K562 (cell line): ENCODE measurements around the gene TCF4. TPM values are rescaled to one million over a fixed set of nuclear protein-coding genes. Genes with fewer than 3 reads are reported as not detected.
A peak's percentile ranks its signal among the peaks of the same experiment; 100 is the strongest.

Experiments
- ATF3 ChIP-seq, 2 experiments: fragments of 450-650 bp in 1 of 2; sonication (generic) in 1 of 2; formaldehyde crosslinking in 1 of 2; IDR thresholded peaks in 1 of 2; conservative IDR thresholded peaks in 1 of 2; 2 replicates each; pipeline versions ENCODE4 v1.6.1 to v1.8.1; 2016 to 2023; ENCODE audit warnings: mild to moderate bottlenecking in 2 of 2, moderate library complexity in 2 of 2, inconsistent platforms in 1 of 2, missing genetic modification reagents in 1 of 2
- CBX1 ChIP-seq: sonication (generic); IDR thresholded peaks from 2 replicates; pipeline ENCODE4 v1.6.1; 2016; ENCODE audit warnings: antibody characterized with exemption, low read depth, mild to moderate bottlenecking
- CXXC5 ChIP-seq: fragments of 250-450 bp; sonication (Bioruptor Pico); IDR thresholded peaks from 2 replicates; pipeline ENCODE4 v1.8.0; 2022; ENCODE audit warnings: inconsistent platforms, mild to moderate bottlenecking, moderate library complexity
- EWSR1 ChIP-seq: fragments of 450-650 bp; IDR thresholded peaks from 2 replicates; pipeline ENCODE4 v1.6.1; 2018; ENCODE audit warnings: borderline replicate concordance, mild to moderate bottlenecking, low read depth, moderate library complexity; ENCODE audit not compliant: partially characterized antibody
- FOXA1 ChIP-seq: fragments of 450-650 bp; IDR thresholded peaks from 2 replicates; pipeline ENCODE4 v1.6.1; 2016; ENCODE audit warnings: mild to moderate bottlenecking, borderline replicate concordance
- HCFC1 ChIP-seq: IDR thresholded peaks from 2 replicates; pipeline ENCODE4 v1.6.1; 2012; ENCODE audit warnings: low read depth, low read length, improper control_type of control experiment
- POLR3G ChIP-seq: IDR thresholded peaks from 2 replicates; pipeline ENCODE4 v1.6.1; 2011; ENCODE audit not compliant: insufficient read length, insufficient replicate concordance; ENCODE audit errors: extremely low read depth
- PTRF ChIP-seq: fragments of 450-650 bp; IDR thresholded peaks from 2 replicates; pipeline ENCODE4 v1.6.1; 2016; ENCODE audit warnings: mild to moderate bottlenecking, missing genetic modification characterization, missing compliant biosample characterization
- PTTG1 ChIP-seq: fragments of 450-650 bp; IDR thresholded peaks from 2 replicates; pipeline ENCODE4 v1.6.1; 2016; ENCODE audit warnings: low read depth, mild to moderate bottlenecking, missing genetic modification characterization, missing compliant biosample characterization
- PYGO2 ChIP-seq: fragments of 450-650 bp; IDR thresholded peaks from 2 replicates; pipeline ENCODE4 v1.6.1; 2016; ENCODE audit warnings: mild to moderate bottlenecking, missing genetic modification characterization, moderate library complexity, missing compliant biosample characterization
- RAD51 ChIP-seq: fragments of 450-650 bp; IDR thresholded peaks from 2 replicates; pipeline ENCODE4 v1.7.1; 2016; ENCODE audit warnings: low read depth, mild to moderate bottlenecking, borderline replicate concordance
- U2AF1 ChIP-seq: fragments of 200-400 bp; formaldehyde crosslinking; optimal IDR thresholded peaks from 2 replicates; pipeline ENCODE3; 2017; ENCODE audit warnings: mild to moderate bottlenecking, low read depth, low read length, moderate library complexity
- XRCC3 ChIP-seq: fragments of 450-650 bp; IDR thresholded peaks from 2 replicates; pipeline ENCODE4 v1.6.1; 2017; ENCODE audit warnings: mild to moderate bottlenecking, moderate library complexity
- ZBTB34 ChIP-seq: fragments of 250-450 bp; sonication (Bioruptor Pico); IDR thresholded peaks from 2 replicates; pipeline ENCODE4 v1.8.0; 2021; ENCODE audit warnings: mild to moderate bottlenecking, moderate library complexity
- ZNF224 ChIP-seq: sonication (generic); formaldehyde crosslinking; IDR thresholded peaks from 2 replicates; pipeline ENCODE4 v1.8.0; 2022; ENCODE audit warnings: mild to moderate bottlenecking, missing genetic modification reagents
- ZNF717 ChIP-seq: fragments of 250-450 bp; sonication (Bioruptor Pico); IDR thresholded peaks from 2 replicates; pipeline ENCODE4 v1.5.0; 2021
- polyA plus RNA-seq, 8 experiments: library from polyadenylated mRNA; depleted of rRNA in 4 of 8; stranded (reverse) in 5 of 8; unstranded in 3 of 8; fragments of >200 nt; fragmentation: Nextera tagmentation in 2 of 8; fragmentation: Illumina TruSeq in 1 of 8; extraction: Ambion mirVana in 2 of 8; extraction: Trizol in 1 of 8; gene quantifications; 2 replicates each; pipeline versions ENCODE4 v1.2.1 to v1.2.3, GENCODE V29; 2011 to 2014; ENCODE audit warnings: inconsistent platforms in 1 of 8, missing spikeins in 1 of 8
- total RNA-seq, 7 experiments: library from RNA; depleted of rRNA in 6 of 7; stranded (reverse); fragments of >200 nt in 6 of 7; fragmentation: Illumina TruSeq in 2 of 7; extraction: Trizol in 2 of 7; gene quantifications; 2 replicates each; pipeline versions ENCODE4 v1.2.1 to v1.2.3, GENCODE V29; 2011 to 2021; ENCODE audit warnings: low replicate concordance in 1 of 7
- TF ChIP-seq, protein P1 (sequence below): fragments of 450-650 bp; IDR thresholded peaks from 2 replicates; pipeline ENCODE4 v1.6.1; 2018; ENCODE audit not compliant: partially characterized antibody
- TF ChIP-seq, protein P2 (sequence below): fragments of 250-450 bp; sonication (Bioruptor Pico); IDR thresholded peaks from 2 replicates; pipeline ENCODE4 v1.4.0; 2020; ENCODE audit warnings: mild to moderate bottlenecking, moderate library complexity

The TCF4 gene
- total and polyA plus RNA-seq, 9 of the 15 experiments (the other 6 are each of a cell fraction or from before 2014, with no cell fraction given), result 4.8 to 24.7 (median 15.2) TPM

DNA sequence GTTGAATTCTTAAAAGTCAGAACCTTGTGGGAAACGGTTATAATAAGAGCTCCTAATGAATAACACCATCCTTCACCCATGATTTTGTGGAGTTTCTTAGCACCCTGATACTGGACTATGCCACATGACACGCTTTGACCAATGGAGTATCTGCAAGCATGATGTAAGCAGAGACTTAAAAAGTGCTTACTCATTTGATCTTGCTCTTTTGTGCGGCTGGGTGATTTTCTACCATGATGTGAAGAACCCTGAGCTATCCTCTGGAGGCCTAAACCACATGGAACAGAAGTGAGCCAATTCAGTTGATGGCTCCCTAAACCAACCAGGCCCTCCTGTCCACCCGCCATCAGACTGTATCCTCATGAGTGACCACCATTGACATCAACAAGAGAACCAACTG, 70.9 kb downstream of the TCF4 start (continued):
- TF ChIP-seq ZBTB34 (no peak), POLR3G (no peak), CBX1 (no peak), RAD51 (peak; percentile 83), U2AF1 (no peak), XRCC3 (no peak), PTTG1 (tag) (no peak), FOXA1 (no peak), ZNF224 (CRISPR knock-in tag) (no peak), HCFC1 (no peak), CXXC5 (no peak), PYGO2 (tag) (no peak), ZNF717 (CRISPR knock-in tag) (no peak), ATF3 (IDR thresholded peaks at IDR 0.05) (peak; percentile 57), ATF3 (CRISPR knock-in tag; conservative IDR thresholded peaks at IDR 0.05) (no peak), EWSR1 (no peak), PTRF (tag) (no peak)
- TF ChIP-seq, protein P1, sequence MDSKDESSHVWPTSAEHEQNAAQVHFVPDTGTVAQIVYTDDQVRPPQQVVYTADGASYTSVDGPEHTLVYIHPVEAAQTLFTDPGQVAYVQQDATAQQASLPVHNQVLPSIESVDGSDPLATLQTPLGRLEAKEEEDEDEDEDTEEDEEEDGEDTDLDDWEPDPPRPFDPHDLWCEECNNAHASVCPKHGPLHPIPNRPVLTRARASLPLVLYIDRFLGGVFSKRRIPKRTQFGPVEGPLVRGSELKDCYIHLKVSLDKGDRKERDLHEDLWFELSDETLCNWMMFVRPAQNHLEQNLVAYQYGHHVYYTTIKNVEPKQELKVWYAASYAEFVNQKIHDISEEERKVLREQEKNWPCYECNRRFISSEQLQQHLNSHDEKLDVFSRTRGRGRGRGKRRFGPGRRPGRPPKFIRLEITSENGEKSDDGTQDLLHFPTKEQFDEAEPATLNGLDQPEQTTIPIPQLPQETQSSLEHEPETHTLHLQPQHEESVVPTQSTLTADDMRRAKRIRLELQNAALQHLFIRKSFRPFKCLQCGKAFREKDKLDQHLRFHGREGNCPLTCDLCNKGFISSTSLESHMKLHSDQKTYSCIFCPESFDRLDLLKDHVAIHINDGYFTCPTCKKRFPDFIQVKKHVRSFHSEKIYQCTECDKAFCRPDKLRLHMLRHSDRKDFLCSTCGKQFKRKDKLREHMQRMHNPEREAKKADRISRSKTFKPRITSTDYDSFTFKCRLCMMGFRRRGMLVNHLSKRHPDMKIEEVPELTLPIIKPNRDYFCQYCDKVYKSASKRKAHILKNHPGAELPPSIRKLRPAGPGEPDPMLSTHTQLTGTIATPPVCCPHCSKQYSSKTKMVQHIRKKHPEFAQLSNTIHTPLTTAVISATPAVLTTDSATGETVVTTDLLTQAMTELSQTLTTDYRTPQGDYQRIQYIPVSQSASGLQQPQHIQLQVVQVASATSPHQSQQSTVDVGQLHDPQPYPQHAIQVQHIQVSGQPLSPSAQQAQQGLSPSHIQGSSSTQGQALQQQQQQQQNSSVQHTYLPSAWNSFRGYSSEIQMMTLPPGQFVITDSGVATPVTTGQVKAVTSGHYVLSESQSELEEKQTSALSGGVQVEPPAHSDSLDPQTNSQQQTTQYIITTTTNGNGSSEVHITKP, result no peak
- TF ChIP-seq, protein P2, sequence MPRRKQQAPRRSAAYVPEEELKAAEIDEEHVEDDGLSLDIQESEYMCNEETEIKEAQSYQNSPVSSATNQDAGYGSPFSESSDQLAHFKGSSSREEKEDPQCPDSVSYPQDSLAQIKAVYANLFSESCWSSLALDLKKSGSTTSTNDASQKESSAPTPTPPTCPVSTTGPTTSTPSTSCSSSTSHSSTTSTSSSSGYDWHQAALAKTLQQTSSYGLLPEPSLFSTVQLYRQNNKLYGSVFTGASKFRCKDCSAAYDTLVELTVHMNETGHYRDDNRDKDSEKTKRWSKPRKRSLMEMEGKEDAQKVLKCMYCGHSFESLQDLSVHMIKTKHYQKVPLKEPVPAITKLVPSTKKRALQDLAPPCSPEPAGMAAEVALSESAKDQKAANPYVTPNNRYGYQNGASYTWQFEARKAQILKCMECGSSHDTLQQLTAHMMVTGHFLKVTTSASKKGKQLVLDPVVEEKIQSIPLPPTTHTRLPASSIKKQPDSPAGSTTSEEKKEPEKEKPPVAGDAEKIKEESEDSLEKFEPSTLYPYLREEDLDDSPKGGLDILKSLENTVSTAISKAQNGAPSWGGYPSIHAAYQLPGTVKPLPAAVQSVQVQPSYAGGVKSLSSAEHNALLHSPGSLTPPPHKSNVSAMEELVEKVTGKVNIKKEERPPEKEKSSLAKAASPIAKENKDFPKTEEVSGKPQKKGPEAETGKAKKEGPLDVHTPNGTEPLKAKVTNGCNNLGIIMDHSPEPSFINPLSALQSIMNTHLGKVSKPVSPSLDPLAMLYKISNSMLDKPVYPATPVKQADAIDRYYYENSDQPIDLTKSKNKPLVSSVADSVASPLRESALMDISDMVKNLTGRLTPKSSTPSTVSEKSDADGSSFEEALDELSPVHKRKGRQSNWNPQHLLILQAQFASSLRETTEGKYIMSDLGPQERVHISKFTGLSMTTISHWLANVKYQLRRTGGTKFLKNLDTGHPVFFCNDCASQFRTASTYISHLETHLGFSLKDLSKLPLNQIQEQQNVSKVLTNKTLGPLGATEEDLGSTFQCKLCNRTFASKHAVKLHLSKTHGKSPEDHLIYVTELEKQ (CRISPR knock-in tag), result no peak
